CD8-positive, alpha-beta memory T cell (primary cell): ENCODE results near the gene AHRR. TPM values are rescaled to one million over a fixed set of nuclear protein-coding genes. Genes with fewer than 3 reads are reported as not detected.

Source experiments
- polyA plus RNA-seq: library from polyadenylated mRNA; unstranded; fragments of 300-500 nt; fragmentation: Illumina TruSeq; gene quantifications from one replicate; pipeline ENCODE4 v1.2.3, GENCODE V29; 2021
- total RNA-seq, 2 experiments: library from RNA; stranded (reverse); gene quantifications; one replicate each; pipeline ENCODE4 v1.2.3, GENCODE V29; 2021

AHRR gene
- total and polyA plus RNA-seq, 3 experiments from 2014 or later, result 31.7 to 38.2 TPM; not detected in 1

Other genes starting within 250 kb of the AHRR start
- not detected for gene PLEKHG4B, start 229.5 kb upstream of the AHRR start, total RNA-seq
- gene PLEKHG4B, start 229.5 kb upstream of the AHRR start, polyA plus RNA-seq, result not detected
- gene LRRC14B, start 130.2 kb upstream of the AHRR start, total RNA-seq, result not detected
- not detected for gene LRRC14B, start 130.2 kb upstream of the AHRR start, polyA plus RNA-seq
- 1 to 10 TPM; 7.2 to 8.3 TPM for gene CCDC127, start 103.6 kb upstream of the AHRR start, total RNA-seq
- gene CCDC127, start 103.6 kb upstream of the AHRR start, polyA plus RNA-seq, result 5.3 TPM
- gene SDHA, start 103.4 kb upstream of the AHRR start, total RNA-seq, result 100 to 1,000 TPM; 168 to 171 TPM
- 237 TPM for gene SDHA, start 103.4 kb upstream of the AHRR start, polyA plus RNA-seq
- 100 to 1,000 TPM in 1 of 2 experiments, 10 to 100 TPM in 1; 100.0 to 105 TPM for gene PDCD6, start 50.1 kb upstream of the AHRR start, total RNA-seq
- gene PDCD6, start 50.1 kb upstream of the AHRR start, polyA plus RNA-seq, result 194 TPM
- 10 to 100 TPM; 50.2 to 52.4 TPM for gene EXOC3, start 121.5 kb downstream of the AHRR start, total RNA-seq
- 42.9 TPM for gene EXOC3, start 121.5 kb downstream of the AHRR start, polyA plus RNA-seq
- gene SLC9A3, start 202.7 kb downstream of the AHRR start, total RNA-seq, result 1 to 10 TPM; 2.4 to 2.6 TPM
- gene SLC9A3, start 202.7 kb downstream of the AHRR start, polyA plus RNA-seq, result 2.5 TPM